K562 (cell line): ENCODE data around the gene ABCA13. TPM values are rescaled to one million over a fixed set of nuclear protein-coding genes. Genes with fewer than 3 reads are reported as not detected.

Experiments
- ATAC-seq: fragments of 200-7000 bp; cut with Tn5 transposase; 3 replicates; pipeline ENCODE4 v1.9.1; 2020; ENCODE audit warnings: moderate library complexity
- BruUV-seq: library from RNA; stranded (reverse); fragments of 400-500 nt; replicated peaks from 2 replicates; lab custom pipeline; 2021; lab: Mats Ljungman, UMichigan
- CTCF ChIA-PET: fragments of 300-600 bp; formaldehyde crosslinking; extraction: SDS; loops from one replicate; lab custom pipeline; 2021; ENCODE audit warnings: low intra/inter-chr PET ratio; lab: Yijun Ruan, JAX
- POLR2A ChIA-PET: fragments of 300-600, 350-650 bp; sonication (Branson Sonifier 250); formaldehyde crosslinking; extraction: SDS; loops from one replicate; lab custom pipeline; 2021; ENCODE audit warnings: antibody characterized with exemption, inconsistent platforms; lab: Yijun Ruan, JAX
- DNase-seq, 4 experiments: peaks; one replicate each; pipeline versions ENCODE4 v3.0.0 to v3.0.0-alpha.2; 2011 to 2018; ENCODE audit warnings: low spot score in 3 of 4, mixed read lengths in 3 of 4; ENCODE audit errors: extremely low read depth in 1 of 4
- FAIRE-seq: peaks from 2 replicates; lab custom pipeline; 2011; peaks lifted over from hg19 to GRCh38; lab: Jason Lieb, UNC
- H2AFZ ChIP-seq: 2 replicates; pipeline ENCODE4 v1.6.0; 2011; ENCODE audit warnings: low read depth, low read length, control low read depth, inconsistent platforms
- H3K27ac ChIP-seq: fragments of 200-600 bp; 3 replicates; pipeline ENCODE4 v1.8.0; 2011; ENCODE audit warnings: low read depth, mild to moderate bottlenecking, control low read depth, inconsistent platforms, low read length, moderate library complexity, mixed read lengths; ENCODE audit errors: extremely low read depth
- H3K27me3 ChIP-seq, 2 experiments: fragments of 300-600 bp in 1 of 2; 2 replicates in 1 of 2; 3 replicates in 1 of 2; pipeline versions ENCODE4 v1.6.0 to v1.8.0; 2011; ENCODE audit warnings: inconsistent platforms in 2 of 2, low read length in 2 of 2, mild to moderate bottlenecking in 1 of 2, mixed read lengths in 1 of 2, moderate library complexity in 1 of 2; ENCODE audit not compliant: control insufficient read depth in 2 of 2, insufficient read depth in 2 of 2
- H3K36me3 ChIP-seq: fragments of 300-600 bp; 3 replicates; pipeline ENCODE4 v1.8.0; 2011; ENCODE audit warnings: mild to moderate bottlenecking, low read length, inconsistent platforms; ENCODE audit not compliant: control insufficient read depth, insufficient read depth
- H3K4me1 ChIP-seq, 2 experiments: fragments of 200-600 bp in 1 of 2; replicated peaks in 1 of 2; 2 replicates in 1 of 2; 3 replicates in 1 of 2; pipeline versions ENCODE4 v1.5.1 to v1.8.0; 2011; ENCODE audit warnings: inconsistent platforms in 2 of 2, low read length in 2 of 2, mild to moderate bottlenecking in 1 of 2, mixed read lengths in 1 of 2, moderate library complexity in 1 of 2; ENCODE audit not compliant: control insufficient read depth in 2 of 2, insufficient read depth in 2 of 2
- H3K4me2 ChIP-seq: 2 replicates; pipeline ENCODE4 v1.6.1; 2011; ENCODE audit warnings: low read length, control low read depth, inconsistent platforms, mixed read lengths; ENCODE audit not compliant: insufficient read depth
- H3K4me3 ChIP-seq: fragments of 200-600 bp; sonication (generic), shearing (Covaris generic); 2 replicates; pipeline ENCODE4 v1.5.1; 2016; ENCODE audit warnings: control low read depth, inconsistent platforms
- H3K79me2 ChIP-seq: fragments of 200-600 bp; 3 replicates; pipeline ENCODE4 v1.8.0; 2011; ENCODE audit warnings: low read length, inconsistent platforms; ENCODE audit not compliant: control insufficient read depth, insufficient read depth
- H3K9ac ChIP-seq, 2 experiments: 2 replicates each; pipeline versions ENCODE4 v1.6.0 to v1.6.1; 2011; ENCODE audit warnings: low read depth in 2 of 2, low read length in 2 of 2, control low read depth in 1 of 2, inconsistent platforms in 1 of 2, mild to moderate bottlenecking in 1 of 2, mixed read lengths in 1 of 2; ENCODE audit not compliant: insufficient read depth in 1 of 2
- H3K9me1 ChIP-seq: one replicate; pipeline ENCODE4 v1.6.0; 2011; ENCODE audit warnings: inconsistent platforms, mild to moderate bottlenecking, low read length, moderate library complexity; ENCODE audit not compliant: control insufficient read depth, insufficient read depth
- H3K9me3 ChIP-seq: replicated peaks from 2 replicates; pipeline ENCODE4 v1.5.1; 2011; ENCODE audit warnings: low read depth, low read length, inconsistent platforms; ENCODE audit not compliant: control insufficient read depth, insufficient read depth
- H4K20me1 ChIP-seq: replicated peaks from 2 replicates; pipeline ENCODE4 v1.6.1; 2011; ENCODE audit warnings: low read length, inconsistent platforms, mixed read lengths; ENCODE audit not compliant: control insufficient read depth, insufficient read depth
- CEBPG ChIP-seq, 3 experiments: fragments of 200-800 bp in 1 of 3; sonication (Bioruptor generic) in 1 of 3; sonication (generic) in 1 of 3; formaldehyde crosslinking in 1 of 3; IDR thresholded peaks in 2 of 3; conservative IDR thresholded peaks in 1 of 3; 2 replicates each; pipeline versions ENCODE4 v1.6.1 to v1.8.0; 2016 to 2022; ENCODE audit warnings: missing compliant biosample characterization in 2 of 3, missing genetic modification characterization in 2 of 3, mild to moderate bottlenecking in 1 of 3, missing genetic modification reagents in 1 of 3
- KLF10 ChIP-seq: fragments of 250-450 bp; sonication (Bioruptor Pico); IDR thresholded peaks from 2 replicates; pipeline ENCODE4 v1.6.1; 2021; ENCODE audit warnings: matching md5 sums
- LEF1 ChIP-seq: fragments of 450-650 bp; IDR thresholded peaks from 2 replicates; pipeline ENCODE4 v1.6.1; 2016; ENCODE audit warnings: mild to moderate bottlenecking
- PCBP2 ChIP-seq: fragments of 200-400 bp; formaldehyde crosslinking; IDR thresholded peaks from 2 replicates; pipeline ENCODE4 v1.6.1; 2018; ENCODE audit warnings: low read length, low read depth, mild to moderate bottlenecking, moderate library complexity; ENCODE audit not compliant: poor library complexity, severe bottlenecking
- POLR2H ChIP-seq: IDR thresholded peaks from 2 replicates; pipeline ENCODE4 v1.6.1; 2016; ENCODE audit warnings: missing genetic modification characterization, low read depth, mild to moderate bottlenecking, control low read depth, missing compliant biosample characterization, moderate library complexity
- YBX1 ChIP-seq: fragments of 450-650 bp; IDR thresholded peaks from 2 replicates; pipeline ENCODE4 v1.7.1; 2016; ENCODE audit warnings: mild to moderate bottlenecking
- WGBS: fragments of 100-300 bp; shearing (Covaris generic); methylation state at CpG from one replicate; pipeline ENCODE4 v1.1.6; 2016; ENCODE audit warnings: low coverage, mixed read lengths; ENCODE audit not compliant: insufficient coverage; ENCODE audit errors: missing lambda C conversion rate; 5-methylcytosine and 5-hydroxymethylcytosine counted together
- in situ Hi-C: fragments of 300-500 bp; cut with MboI; formaldehyde crosslinking; loops from 4 replicates; pipeline ENCODE4 v1.15.0; 2018; ENCODE audit warnings: inconsistent platforms, mixed read lengths
- intact Hi-C: fragments of 100-400 bp; cut with micrococcal nuclease; formaldehyde crosslinking; loops from 2 replicates; pipeline ENCODE4 v1.14.2; 2022
- polyA plus RNA-seq, 8 experiments: library from polyadenylated mRNA; depleted of rRNA in 4 of 8; stranded (reverse) in 5 of 8; unstranded in 3 of 8; fragments of >200 nt; fragmentation: Nextera tagmentation in 2 of 8; fragmentation: Illumina TruSeq in 1 of 8; extraction: Ambion mirVana in 2 of 8; extraction: Trizol in 1 of 8; gene quantifications; 2 replicates each; pipeline versions ENCODE4 v1.2.1 to v1.2.3, GENCODE V29; 2011 to 2014; ENCODE audit warnings: inconsistent platforms in 1 of 8, missing spikeins in 1 of 8
- total RNA-seq, 7 experiments: library from RNA; depleted of rRNA in 6 of 7; stranded (reverse); fragments of >200 nt in 6 of 7; fragmentation: Illumina TruSeq in 2 of 7; extraction: Trizol in 2 of 7; gene quantifications; 2 replicates each; pipeline versions ENCODE4 v1.2.1 to v1.2.3, GENCODE V29; 2011 to 2021; ENCODE audit warnings: low replicate concordance in 1 of 7
- TF ChIP-seq, protein P1 (sequence below): fragments of 200-800 bp; sonication (Bioruptor generic); IDR thresholded peaks from 2 replicates; pipeline ENCODE4 v1.6.1; 2016; ENCODE audit warnings: missing genetic modification characterization, missing compliant biosample characterization
- TF ChIP-seq, protein P2 (sequence below): fragments of 250-450 bp; sonication (Bioruptor Pico); IDR thresholded peaks from 2 replicates; pipeline ENCODE4 v1.8.0; 2022; ENCODE audit warnings: inconsistent platforms, mild to moderate bottlenecking, moderate library complexity, borderline replicate concordance
- TF ChIP-seq, protein P3 (sequence below), 2 experiments: fragments of 450-650 bp; conservative IDR thresholded peaks; 2 replicates each; pipeline ENCODE4 v1.6.1; 2017; ENCODE audit warnings: mild to moderate bottlenecking in 2 of 2, moderate library complexity in 2 of 2
- TF ChIP-seq, protein P4 (sequence below), 2 experiments: fragments of 150-350 bp in 1 of 2; IDR thresholded peaks; 2 replicates each; pipeline ENCODE4 v1.6.1; 2012 to 2016; ENCODE audit warnings: low read depth in 2 of 2, low read length in 2 of 2, mild to moderate bottlenecking in 1 of 2, moderate library complexity in 1 of 2

Gene ABCA13
- total and polyA plus RNA-seq, 9 of the 15 experiments (the other 6 are each of a cell fraction or from before 2014, with no cell fraction given): 0.14 to 1.5 (median 0.38) TPM

DNA sequence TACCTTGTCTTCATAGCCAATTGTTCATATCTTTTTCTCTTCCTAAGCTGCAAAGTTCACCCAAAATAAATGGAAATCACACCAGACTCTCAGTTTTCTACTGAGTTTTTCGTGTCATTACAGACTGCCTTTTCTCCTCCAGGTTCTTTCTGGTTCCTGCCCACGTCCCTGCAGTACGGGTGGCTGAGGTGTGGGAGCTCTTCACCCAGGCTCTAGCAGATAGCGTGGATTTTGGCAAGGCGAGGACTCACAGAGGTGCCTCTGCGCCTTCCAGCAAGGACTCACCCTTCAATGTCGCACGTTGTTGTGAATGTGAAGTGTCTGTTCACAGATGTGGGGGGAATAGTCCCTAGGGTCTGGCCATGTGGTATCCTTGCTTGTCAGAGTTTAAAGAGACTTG lies 71.6 kb downstream of the ABCA13 start:
- no peak for FAIRE-seq
- BruUV-seq: no TSS peak
- TF ChIP-seq, protein P1, sequence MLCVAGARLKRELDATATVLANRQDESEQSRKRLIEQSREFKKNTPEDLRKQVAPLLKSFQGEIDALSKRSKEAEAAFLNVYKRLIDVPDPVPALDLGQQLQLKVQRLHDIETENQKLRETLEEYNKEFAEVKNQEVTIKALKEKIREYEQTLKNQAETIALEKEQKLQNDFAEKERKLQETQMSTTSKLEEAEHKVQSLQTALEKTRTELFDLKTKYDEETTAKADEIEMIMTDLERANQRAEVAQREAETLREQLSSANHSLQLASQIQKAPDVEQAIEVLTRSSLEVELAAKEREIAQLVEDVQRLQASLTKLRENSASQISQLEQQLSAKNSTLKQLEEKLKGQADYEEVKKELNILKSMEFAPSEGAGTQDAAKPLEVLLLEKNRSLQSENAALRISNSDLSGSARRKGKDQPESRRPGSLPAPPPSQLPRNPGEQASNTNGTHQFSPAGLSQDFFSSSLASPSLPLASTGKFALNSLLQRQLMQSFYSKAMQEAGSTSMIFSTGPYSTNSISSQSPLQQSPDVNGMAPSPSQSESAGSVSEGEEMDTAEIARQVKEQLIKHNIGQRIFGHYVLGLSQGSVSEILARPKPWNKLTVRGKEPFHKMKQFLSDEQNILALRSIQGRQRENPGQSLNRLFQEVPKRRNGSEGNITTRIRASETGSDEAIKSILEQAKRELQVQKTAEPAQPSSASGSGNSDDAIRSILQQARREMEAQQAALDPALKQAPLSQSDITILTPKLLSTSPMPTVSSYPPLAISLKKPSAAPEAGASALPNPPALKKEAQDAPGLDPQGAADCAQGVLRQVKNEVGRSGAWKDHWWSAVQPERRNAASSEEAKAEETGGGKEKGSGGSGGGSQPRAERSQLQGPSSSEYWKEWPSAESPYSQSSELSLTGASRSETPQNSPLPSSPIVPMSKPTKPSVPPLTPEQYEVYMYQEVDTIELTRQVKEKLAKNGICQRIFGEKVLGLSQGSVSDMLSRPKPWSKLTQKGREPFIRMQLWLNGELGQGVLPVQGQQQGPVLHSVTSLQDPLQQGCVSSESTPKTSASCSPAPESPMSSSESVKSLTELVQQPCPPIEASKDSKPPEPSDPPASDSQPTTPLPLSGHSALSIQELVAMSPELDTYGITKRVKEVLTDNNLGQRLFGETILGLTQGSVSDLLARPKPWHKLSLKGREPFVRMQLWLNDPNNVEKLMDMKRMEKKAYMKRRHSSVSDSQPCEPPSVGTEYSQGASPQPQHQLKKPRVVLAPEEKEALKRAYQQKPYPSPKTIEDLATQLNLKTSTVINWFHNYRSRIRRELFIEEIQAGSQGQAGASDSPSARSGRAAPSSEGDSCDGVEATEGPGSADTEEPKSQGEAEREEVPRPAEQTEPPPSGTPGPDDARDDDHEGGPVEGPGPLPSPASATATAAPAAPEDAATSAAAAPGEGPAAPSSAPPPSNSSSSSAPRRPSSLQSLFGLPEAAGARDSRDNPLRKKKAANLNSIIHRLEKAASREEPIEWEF (CRISPR knock-in tag): no peak
- TF ChIP-seq, protein P2, sequence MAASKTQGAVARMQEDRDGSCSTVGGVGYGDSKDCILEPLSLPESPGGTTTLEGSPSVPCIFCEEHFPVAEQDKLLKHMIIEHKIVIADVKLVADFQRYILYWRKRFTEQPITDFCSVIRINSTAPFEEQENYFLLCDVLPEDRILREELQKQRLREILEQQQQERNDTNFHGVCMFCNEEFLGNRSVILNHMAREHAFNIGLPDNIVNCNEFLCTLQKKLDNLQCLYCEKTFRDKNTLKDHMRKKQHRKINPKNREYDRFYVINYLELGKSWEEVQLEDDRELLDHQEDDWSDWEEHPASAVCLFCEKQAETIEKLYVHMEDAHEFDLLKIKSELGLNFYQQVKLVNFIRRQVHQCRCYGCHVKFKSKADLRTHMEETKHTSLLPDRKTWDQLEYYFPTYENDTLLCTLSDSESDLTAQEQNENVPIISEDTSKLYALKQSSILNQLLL (CRISPR knock-in tag): no peak
- TF ChIP-seq POLR2H (tag) (no peak), KLF10 (CRISPR knock-in tag) (no peak), LEF1 (no peak), CEBPG (CRISPR knock-in tag; IDR thresholded peaks at IDR 0.05) (no peak), CEBPG (tag; conservative IDR thresholded peaks at IDR 0.05 in 1 of 2, IDR thresholded peaks at IDR 0.05 in 1 of 2) (no peak), PCBP2 (no peak), YBX1 (no peak)
- TF ChIP-seq, protein P3, sequence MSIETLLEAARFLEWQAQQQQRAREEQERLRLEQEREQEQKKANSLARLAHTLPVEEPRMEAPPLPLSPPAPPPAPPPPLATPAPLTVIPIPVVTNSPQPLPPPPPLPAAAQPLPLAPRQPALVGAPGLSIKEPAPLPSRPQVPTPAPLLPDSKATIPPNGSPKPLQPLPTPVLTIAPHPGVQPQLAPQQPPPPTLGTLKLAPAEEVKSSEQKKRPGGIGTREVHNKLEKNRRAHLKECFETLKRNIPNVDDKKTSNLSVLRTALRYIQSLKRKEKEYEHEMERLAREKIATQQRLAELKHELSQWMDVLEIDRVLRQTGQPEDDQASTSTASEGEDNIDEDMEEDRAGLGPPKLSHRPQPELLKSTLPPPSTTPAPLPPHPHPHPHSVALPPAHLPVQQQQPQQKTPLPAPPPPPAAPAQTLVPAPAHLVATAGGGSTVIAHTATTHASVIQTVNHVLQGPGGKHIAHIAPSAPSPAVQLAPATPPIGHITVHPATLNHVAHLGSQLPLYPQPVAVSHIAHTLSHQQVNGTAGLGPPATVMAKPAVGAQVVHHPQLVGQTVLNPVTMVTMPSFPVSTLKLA (conservative IDR thresholded peaks at IDR 0.05): no peak
- TF ChIP-seq, protein P4, sequence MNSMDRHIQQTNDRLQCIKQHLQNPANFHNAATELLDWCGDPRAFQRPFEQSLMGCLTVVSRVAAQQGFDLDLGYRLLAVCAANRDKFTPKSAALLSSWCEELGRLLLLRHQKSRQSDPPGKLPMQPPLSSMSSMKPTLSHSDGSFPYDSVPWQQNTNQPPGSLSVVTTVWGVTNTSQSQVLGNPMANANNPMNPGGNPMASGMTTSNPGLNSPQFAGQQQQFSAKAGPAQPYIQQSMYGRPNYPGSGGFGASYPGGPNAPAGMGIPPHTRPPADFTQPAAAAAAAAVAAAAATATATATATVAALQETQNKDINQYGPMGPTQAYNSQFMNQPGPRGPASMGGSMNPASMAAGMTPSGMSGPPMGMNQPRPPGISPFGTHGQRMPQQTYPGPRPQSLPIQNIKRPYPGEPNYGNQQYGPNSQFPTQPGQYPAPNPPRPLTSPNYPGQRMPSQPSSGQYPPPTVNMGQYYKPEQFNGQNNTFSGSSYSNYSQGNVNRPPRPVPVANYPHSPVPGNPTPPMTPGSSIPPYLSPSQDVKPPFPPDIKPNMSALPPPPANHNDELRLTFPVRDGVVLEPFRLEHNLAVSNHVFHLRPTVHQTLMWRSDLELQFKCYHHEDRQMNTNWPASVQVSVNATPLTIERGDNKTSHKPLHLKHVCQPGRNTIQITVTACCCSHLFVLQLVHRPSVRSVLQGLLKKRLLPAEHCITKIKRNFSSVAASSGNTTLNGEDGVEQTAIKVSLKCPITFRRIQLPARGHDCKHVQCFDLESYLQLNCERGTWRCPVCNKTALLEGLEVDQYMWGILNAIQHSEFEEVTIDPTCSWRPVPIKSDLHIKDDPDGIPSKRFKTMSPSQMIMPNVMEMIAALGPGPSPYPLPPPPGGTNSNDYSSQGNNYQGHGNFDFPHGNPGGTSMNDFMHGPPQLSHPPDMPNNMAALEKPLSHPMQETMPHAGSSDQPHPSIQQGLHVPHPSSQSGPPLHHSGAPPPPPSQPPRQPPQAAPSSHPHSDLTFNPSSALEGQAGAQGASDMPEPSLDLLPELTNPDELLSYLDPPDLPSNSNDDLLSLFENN (IDR thresholded peaks at IDR 0.05; ENCODE audit: low read depth in 2 of 2, low read length in 2 of 2): no peak

More for the DNA sequence above, 71.6 kb downstream of the ABCA13 start:
- H3K4me1 ChIP-seq: no peaks in the 10 kb centered on the region
- in situ Hi-C loops: no loop called here
- H2AFZ ChIP-seq: no peak overlapping the region
- CTCF ChIA-PET: no interaction called here
- H3K79me2 ChIP-seq: no peaks in the 10 kb centered on the region
- WGBS: under 1% methylated on average over 8 of the region's 8 CpGs
- intact Hi-C loops: no loop called here
- POLR2A ChIA-PET: no interaction called here
- H3K4me2 ChIP-seq: no peak overlapping the region
- ATAC-seq (no peak), DNase-seq (no peak)
- no peak overlapping the region for H3K4me3 ChIP-seq
- H4K20me1 ChIP-seq: no peaks in the 10 kb centered on the region
- H3K9me1 ChIP-seq: no peaks in the 10 kb centered on the region
- H3K36me3 ChIP-seq: no peaks in the 10 kb centered on the region
- no peaks in the 10 kb centered on the region for H3K9me3 ChIP-seq
- no peak overlapping the region for H3K9ac ChIP-seq
- H3K27ac ChIP-seq: no peak overlapping the region
- H3K27me3 ChIP-seq: no peaks in the 10 kb centered on the region
